WI38 (cell line): ENCODE measurements around the gene RANBP3.
"Not testable (repeated sequence)": the region's sequence is repeated elsewhere in the genome, so short reads cannot be mapped to it uniquely, and the experiment has no call there.

Source experiments
- H3K4me3 ChIP-seq: 2 replicates; pipeline ENCODE4 v1.5.1; 2011; ENCODE audit warnings: low read depth, mild to moderate bottlenecking, control low read depth, low read length
- TF ChIP-seq, protein P1 (sequence below): IDR thresholded peaks from 2 replicates; pipeline ENCODE4 v1.5.1; 2012; ENCODE audit warnings: low read depth, mild to moderate bottlenecking, control low read depth, low read length

RANBP3 gene

DNA sequence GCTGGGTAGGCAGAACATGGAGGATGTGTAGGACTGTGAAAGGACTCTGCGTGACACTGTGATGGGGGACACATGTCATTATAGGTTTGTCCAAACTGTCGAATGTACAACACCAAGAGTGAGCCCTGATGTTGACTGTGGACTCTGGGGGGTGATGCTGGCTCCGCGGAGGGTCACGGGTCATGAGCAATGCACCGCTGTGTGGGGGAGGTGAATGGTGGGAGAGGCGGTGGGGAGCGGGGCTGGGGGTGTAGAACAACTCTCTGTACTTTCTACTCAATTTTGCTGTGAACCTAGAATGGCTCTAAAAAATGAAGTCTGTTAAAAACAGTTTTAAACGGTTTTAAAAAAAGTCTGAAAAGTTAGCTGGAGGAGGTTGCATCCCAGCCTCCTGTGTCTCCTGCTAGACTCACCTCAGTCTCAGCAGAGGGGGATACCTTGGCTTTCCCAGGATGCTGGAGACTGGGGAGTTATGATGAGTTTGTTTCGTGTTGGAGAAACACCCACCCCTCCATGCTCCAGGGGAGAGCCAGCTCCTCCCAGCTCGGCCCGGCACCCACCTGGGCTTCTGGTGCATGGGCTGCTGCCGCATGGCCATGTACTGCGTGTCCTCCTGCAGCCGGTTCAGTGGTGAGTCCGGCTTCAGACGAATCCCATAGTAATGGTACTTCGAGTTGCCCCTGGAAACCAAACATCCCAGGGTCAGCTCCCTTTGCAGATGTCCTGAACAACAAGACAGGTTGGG, 34.7 kb upstream of the RANBP3 start:
- TF ChIP-seq, protein P1, sequence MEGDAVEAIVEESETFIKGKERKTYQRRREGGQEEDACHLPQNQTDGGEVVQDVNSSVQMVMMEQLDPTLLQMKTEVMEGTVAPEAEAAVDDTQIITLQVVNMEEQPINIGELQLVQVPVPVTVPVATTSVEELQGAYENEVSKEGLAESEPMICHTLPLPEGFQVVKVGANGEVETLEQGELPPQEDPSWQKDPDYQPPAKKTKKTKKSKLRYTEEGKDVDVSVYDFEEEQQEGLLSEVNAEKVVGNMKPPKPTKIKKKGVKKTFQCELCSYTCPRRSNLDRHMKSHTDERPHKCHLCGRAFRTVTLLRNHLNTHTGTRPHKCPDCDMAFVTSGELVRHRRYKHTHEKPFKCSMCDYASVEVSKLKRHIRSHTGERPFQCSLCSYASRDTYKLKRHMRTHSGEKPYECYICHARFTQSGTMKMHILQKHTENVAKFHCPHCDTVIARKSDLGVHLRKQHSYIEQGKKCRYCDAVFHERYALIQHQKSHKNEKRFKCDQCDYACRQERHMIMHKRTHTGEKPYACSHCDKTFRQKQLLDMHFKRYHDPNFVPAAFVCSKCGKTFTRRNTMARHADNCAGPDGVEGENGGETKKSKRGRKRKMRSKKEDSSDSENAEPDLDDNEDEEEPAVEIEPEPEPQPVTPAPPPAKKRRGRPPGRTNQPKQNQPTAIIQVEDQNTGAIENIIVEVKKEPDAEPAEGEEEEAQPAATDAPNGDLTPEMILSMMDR: no peak
- H3K4me3 ChIP-seq: no peak overlapping the region

DNA sequence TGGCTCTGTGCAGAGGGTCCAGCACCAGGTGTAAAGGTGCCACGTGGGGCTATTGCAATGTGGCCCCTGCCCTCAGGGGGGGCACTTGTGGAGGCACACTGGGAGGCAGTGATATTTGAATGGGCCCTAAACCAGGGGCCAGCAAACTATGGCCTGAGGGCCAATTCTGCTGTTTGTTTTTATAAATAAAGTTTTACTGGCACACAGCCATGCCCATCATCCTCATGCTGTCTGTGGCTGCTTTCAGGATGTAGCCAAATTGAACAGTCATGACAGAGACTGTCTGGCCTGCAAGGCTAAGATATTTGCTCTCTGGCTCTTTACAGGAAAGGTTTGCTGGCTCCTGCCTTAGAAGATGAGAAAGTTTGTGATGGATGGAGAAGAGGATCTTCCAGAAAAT, 33.9 kb upstream of the RANBP3 start:
- no peak overlapping the region for H3K4me3 ChIP-seq
- TF ChIP-seq, protein P1: no peak

DNA sequence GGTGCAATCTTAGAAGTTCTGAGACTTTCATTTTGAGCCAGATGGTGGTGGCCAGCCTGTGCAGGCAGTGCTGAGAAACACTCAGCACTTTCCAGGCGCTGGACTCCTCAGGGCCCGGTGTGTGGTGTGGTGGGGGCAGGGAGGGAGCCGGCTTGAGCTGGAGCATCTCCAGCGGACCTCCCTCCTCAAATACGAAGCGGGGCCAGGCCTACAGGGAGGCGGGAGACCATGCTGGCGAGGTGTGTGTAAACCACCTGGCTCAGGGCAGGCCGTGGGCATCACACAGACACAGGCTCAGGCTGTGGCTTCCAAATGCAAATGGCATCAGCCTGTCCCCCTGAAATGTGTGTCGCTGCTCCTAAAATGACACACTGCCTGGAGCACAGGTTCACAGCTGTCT, 33.3 kb upstream of the RANBP3 start:
- TF ChIP-seq, protein P1: no peak

DNA sequence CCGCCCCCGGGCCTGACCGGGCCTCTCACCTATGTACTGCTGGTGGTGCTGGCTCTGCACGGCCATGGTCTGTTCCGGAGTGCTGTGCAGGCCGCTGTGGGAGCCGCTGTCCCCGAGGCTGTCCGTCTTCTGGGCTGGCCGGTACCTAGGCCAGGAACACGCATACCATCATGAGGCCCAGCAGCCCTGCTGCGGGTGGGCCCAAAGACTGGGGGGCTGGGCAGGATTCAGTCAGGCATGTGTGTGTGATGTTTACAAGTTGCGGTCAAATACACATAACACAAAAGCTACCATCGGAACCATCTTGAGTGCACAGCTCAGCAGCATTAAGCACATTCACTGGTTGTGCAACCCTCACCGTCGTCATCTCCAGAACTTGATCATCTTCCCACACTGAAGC, 32.2 kb upstream of the RANBP3 start:
- H3K4me3 ChIP-seq: no peak overlapping the region
- TF ChIP-seq, protein P1: no peak

More for the DNA sequence above, 33.3 kb upstream of the RANBP3 start:
- H3K4me3 ChIP-seq: no peak overlapping the region

DNA sequence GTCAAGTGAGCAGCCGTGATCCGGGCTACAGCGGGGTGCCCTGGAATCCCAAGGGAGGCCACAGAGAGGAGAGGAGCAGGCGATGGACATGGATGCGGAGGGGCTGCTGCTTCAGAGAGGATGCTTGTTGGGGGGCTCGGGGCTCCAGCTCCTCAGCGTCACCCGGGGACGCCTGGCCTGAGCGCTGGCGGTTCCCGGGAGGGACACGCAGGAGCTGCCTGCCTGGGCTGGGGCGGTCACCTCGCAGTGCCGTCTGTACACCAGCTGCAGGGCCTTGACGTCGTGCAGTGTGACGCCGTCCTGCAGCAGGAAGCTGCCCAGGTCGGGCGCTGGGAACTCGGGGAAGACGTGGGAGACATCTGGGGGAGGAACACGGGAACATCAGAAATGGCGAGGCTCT, 29.9 kb upstream of the RANBP3 start:
- H3K4me3 ChIP-seq: no peak overlapping the region
- TF ChIP-seq, protein P1: no peak

DNA sequence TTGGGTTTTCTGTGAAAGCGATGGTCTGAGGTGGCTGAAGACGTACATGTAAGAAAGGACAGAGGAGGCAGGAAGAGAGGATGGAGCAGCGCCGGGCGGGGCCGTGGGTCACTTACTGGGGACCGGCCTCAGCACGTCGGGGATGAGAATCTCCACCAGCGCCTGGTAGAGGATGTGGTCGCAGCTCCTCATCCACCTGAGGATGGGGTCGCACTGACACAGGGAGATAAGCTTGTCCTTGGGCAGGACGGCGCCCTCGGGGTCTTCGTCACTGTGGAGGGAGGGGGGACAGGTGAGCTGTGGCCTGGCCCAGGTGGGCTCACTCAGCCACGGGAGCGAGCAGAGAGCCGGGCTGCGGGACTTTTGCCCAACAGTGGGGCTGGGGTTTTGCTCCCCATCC, 29.0 kb upstream of the RANBP3 start:
- TF ChIP-seq, protein P1: no peak
- no peak overlapping the region for H3K4me3 ChIP-seq

DNA sequence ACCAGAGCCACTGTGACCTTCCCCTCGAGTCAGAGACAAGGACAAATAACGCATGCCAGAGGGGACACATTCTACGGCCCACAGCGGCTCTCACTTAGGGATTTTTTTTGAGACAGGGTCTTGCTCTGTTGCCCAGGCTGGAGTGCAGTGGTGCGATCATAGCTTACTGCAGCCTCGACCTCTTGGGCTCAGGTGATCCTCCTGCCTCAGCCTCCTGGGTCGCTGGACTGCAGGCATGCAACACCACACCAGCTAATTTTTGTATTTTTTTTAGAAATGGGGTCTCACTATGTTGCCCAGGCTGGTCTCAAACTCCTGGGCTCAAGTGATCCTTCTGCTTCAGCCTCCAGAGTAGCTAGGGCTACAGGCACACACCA, 28.1 kb upstream of the RANBP3 start:
- not testable (repeated sequence) for H3K4me3 ChIP-seq

DNA sequence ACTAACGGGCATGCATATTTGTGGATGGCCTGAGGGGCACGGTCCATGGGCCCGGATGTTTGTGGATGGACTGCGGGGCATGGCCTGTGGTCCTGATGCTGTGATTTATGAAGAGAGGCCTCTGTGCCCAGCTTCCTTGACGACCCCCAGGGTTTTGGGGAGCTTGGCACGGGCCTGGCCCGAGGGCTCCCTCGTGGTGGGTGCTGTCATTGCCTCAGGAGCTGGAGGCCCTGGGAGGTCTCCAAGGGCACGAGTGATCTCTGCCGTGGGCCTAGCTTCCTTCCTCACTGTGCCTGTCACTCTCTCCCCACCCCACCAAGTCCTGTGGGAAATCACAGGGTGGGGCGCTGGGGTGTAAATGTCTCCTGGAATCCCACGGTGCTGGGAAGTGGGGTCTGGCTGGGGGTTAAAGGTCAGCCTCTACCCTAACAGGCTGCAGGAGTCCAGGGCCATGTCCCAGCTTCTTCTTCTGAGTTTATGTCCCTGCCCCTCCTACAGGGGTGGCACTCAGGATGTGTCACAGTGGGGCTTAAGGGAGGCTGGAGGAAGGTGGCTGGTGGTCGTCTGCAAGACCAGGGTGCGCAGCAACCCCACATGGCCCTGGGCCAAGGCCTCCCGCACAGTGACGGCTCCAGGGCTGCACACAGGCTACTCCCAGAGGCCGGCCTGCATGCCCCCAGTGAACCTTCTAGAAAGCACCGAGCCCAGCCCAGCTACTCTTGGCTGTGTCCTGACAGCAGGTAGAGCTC, 27.6 kb upstream of the RANBP3 start:
- TF ChIP-seq, protein P1: no peak

More for the DNA sequence above, 27.6 kb upstream of the RANBP3 start:
- H3K4me3 ChIP-seq: no peak overlapping the region
